Measurements from ENCODE around the gene FSTL5. TPM values are rescaled to one million over a fixed set of nuclear protein-coding genes. Genes with fewer than 3 reads are reported as not detected.

The FSTL5 gene
- total and polyA plus RNA-seq, 8 donors = 0.08 to 1.9 (median 0.16) TPM

DNA sequence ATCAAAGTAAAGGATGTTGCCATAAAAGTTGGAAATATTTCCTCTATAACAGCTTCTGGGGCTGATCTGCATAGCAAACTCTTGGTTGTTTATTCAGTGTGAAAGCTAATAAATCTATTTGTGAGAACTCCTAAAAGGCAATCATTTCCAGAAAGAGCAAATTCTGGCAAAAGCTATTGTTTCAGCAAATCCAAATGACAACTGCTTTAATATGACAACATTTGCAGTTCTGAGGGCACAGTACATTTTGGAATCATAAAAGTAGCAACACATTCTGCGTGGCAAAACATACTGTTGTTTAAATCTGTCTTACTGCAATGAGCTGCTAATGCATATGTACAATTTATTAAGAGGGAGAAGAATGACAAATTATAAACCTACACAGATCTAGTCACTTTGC is 818.1 kb downstream of the FSTL5 start:
- 68 to 74% methylated on average over 1 of the region's 1 CpG for WGBS, 2 donors
- FAIRE-seq (no peak), DNase-seq (no peak), ATAC-seq (no peak)
- Histone ChIP-seq H3K4me3 (no peak overlapping the region), H3K36me3 (no peaks in the 10 kb centered on the region), H3K9me3 (no peaks in the 10 kb centered on the region), H3K27me3 (no peaks in the 10 kb centered on the region), H3K27ac (no peak overlapping the region), H3K4me1 (no peaks in the 10 kb centered on the region)
- intact Hi-C loops (cut with DNase I) = no loop called here
- TF ChIP-seq, protein P1, sequence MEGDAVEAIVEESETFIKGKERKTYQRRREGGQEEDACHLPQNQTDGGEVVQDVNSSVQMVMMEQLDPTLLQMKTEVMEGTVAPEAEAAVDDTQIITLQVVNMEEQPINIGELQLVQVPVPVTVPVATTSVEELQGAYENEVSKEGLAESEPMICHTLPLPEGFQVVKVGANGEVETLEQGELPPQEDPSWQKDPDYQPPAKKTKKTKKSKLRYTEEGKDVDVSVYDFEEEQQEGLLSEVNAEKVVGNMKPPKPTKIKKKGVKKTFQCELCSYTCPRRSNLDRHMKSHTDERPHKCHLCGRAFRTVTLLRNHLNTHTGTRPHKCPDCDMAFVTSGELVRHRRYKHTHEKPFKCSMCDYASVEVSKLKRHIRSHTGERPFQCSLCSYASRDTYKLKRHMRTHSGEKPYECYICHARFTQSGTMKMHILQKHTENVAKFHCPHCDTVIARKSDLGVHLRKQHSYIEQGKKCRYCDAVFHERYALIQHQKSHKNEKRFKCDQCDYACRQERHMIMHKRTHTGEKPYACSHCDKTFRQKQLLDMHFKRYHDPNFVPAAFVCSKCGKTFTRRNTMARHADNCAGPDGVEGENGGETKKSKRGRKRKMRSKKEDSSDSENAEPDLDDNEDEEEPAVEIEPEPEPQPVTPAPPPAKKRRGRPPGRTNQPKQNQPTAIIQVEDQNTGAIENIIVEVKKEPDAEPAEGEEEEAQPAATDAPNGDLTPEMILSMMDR (IDR thresholded peaks at IDR 0.05) = no peak

GRCh38 chr4:161343569-161343950 is 820.2 kb downstream of the FSTL5 start:
- H3K9me3 ChIP-seq = no peaks in the 10 kb centered on the region
- H3K4me3 ChIP-seq = no peak overlapping the region
- TF ChIP-seq, protein P1 (IDR thresholded peaks at IDR 0.05) = no peak
- ATAC-seq = no peak
- intact Hi-C loops (cut with DNase I) = no loop called here
- no peak overlapping the region for H3K27ac ChIP-seq
- no peaks in the 10 kb centered on the region for H3K4me1 ChIP-seq
- no peaks in the 10 kb centered on the region for H3K36me3 ChIP-seq
- no peak for FAIRE-seq
- no peak for DNase-seq
- no peaks in the 10 kb centered on the region for H3K27me3 ChIP-seq
- 61 to 84% methylated on average over 2 of the region's 2 CpGs for WGBS, 2 donors

DNA sequence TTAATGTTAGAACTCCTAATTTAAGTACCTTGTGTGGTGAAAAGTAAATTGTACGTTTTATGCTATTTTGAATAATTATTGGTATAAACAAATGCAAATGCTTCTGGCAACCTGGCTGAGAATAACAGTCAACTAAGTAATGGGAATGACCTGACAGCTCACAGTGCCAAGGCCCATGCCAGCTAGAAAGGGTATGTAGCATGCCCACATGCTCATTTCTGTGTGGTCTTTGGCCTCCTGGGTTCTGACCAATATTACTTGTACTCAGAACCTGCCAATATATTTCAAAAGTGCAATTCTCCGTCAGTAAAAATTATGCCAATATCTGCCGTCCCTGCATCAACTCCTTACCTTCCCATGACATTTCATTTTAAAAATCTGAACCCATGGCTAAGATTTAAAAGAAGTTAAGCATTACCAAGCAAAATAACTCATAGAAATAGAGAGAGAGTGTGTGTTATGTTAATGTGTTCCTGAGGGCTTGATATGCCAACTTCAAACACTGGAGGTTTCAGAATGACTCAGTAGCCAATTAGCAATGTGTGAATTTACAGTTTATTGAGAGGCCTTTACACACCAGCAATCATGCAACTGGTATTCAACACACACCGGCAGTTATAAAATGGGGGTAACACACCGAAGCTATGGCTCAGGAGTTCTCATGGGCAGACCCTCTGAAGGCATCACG is 820.8 kb downstream of the FSTL5 start:
- H3K9me3 ChIP-seq = no peaks in the 10 kb centered on the region
- no peak overlapping the region for H3K27ac ChIP-seq
- H3K4me1 ChIP-seq = no peaks in the 10 kb centered on the region
- WGBS, 2 donors = 82 to 85% methylated on average over 6 of the region's 6 CpGs
- no peak overlapping the region for H3K4me3 ChIP-seq
- no peak for FAIRE-seq
- H3K27me3 ChIP-seq = no peaks in the 10 kb centered on the region
- no peaks in the 10 kb centered on the region for H3K36me3 ChIP-seq
- intact Hi-C loops (cut with DNase I) = no loop called here
- no peak for DNase-seq
- ATAC-seq = no peak
- TF ChIP-seq, protein P1 (IDR thresholded peaks at IDR 0.05) = no peak

DNA sequence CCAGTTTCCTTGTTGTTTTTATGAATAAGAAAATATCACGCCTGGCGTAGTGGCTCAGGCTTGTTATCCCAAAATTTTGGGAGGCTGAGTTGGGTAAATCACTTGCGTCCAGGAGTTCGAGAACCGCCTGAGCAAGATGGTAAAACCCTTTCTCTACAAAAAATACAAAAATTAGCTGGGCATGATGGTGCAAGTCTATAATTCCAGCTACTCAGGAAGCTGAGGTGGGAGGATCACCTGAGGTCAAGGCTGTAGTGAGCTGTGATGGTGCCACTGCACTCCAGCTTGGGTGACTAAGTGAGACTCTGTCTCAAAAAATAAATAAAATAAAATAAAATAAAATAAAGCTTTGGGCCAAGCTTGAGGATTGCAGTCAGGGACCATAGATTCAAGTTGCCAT is 827.2 kb downstream of the FSTL5 start:
- Histone ChIP-seq H3K27ac (no peak overlapping the region), H3K9me3 (no peaks in the 10 kb centered on the region), H3K36me3 (no peaks in the 10 kb centered on the region), H3K4me3 (no peak overlapping the region), H3K4me1 (no peaks in the 10 kb centered on the region), H3K27me3 (no peaks in the 10 kb centered on the region)
- no peak for DNase-seq
- TF ChIP-seq, protein P1 (IDR thresholded peaks at IDR 0.05) = no peak
- ATAC-seq = no peak
- no peak for FAIRE-seq
- WGBS, 2 donors = 75 to 77% methylated on average over 5 of the region's 5 CpGs
- intact Hi-C loops (cut with DNase I) = no loop called here

- Histone ChIP-seq H3K4me3 (no peak overlapping the region), H3K27me3 (no peaks in the 10 kb centered on the region), H3K36me3 (no peaks in the 10 kb centered on the region), H3K27ac (no peak overlapping the region), H3K4me1 (no peaks in the 10 kb centered on the region), H3K9me3 (no peaks in the 10 kb centered on the region)
- no peak for ATAC-seq
- FAIRE-seq = no peak
- no peak for DNase-seq
- intact Hi-C loops (cut with DNase I) = no loop called here
- WGBS, 2 donors = 27 to 32% methylated on average over 2 of the region's 2 CpGs
- TF ChIP-seq, protein P1 (IDR thresholded peaks at IDR 0.05) = no peak
These were observed 827.7 kb downstream of the FSTL5 start for GRCh38 chr4:161336016-161336530.
